HAP-1 (cell line): ENCODE measurements around the gene DNAJC5.

Experiments
- DNase-seq, 2 experiments: peaks; one replicate each; pipeline ENCODE4 v3.0.0-alpha.2; 2016 to 2020; ENCODE audit warnings: low spot score in 2 of 2
- H3K27me3 ChIP-seq: fragments of 250-450 bp; sonication (Bioruptor Pico); 2 replicates; pipeline ENCODE4 v1.5.1; 2020; ENCODE audit warnings: low read depth, mild to moderate bottlenecking, moderate library complexity
- H3K36me3 ChIP-seq: fragments of 250-450 bp; sonication (Bioruptor Pico); replicated peaks from 2 replicates; pipeline ENCODE4 v1.5.1; 2020; ENCODE audit warnings: mild to moderate bottlenecking
- H3K4me1 ChIP-seq: fragments of 250-450 bp; sonication (Bioruptor Pico); 2 replicates; pipeline ENCODE4 v1.5.1; 2020; ENCODE audit warnings: mild to moderate bottlenecking
- H3K4me3 ChIP-seq: fragments of 250-450 bp; sonication (Bioruptor Pico); 2 replicates; pipeline ENCODE4 v1.5.1; 2020; ENCODE audit warnings: mild to moderate bottlenecking, moderate library complexity
- H3K9me3 ChIP-seq: fragments of 250-450 bp; sonication (Bioruptor Pico); 2 replicates; pipeline ENCODE4 v1.5.1; 2020; ENCODE audit warnings: mild to moderate bottlenecking, moderate library complexity
- in situ Hi-C: fragments of 300-500 bp; cut with MboI; formaldehyde crosslinking; loops from 3 replicates; pipeline ENCODE4 v1.14.3; 2020; ENCODE audit warnings: low sequenced_read_pairs, inconsistent platforms, mixed read lengths

The DNAJC5 gene

GRCh38 chr20:63940472-63941266 is 45.7 kb downstream of the DNAJC5 start:
- H3K27me3 ChIP-seq = no peaks in the 10 kb centered on the region
- no peaks in the 10 kb centered on the region for H3K9me3 ChIP-seq
- H3K36me3 ChIP-seq = peaks cover 56% of the 10 kb centered on the region
- no peak overlapping the region for H3K4me3 ChIP-seq
- in situ Hi-C loops = no loop called here
- no peaks in the 10 kb centered on the region; the same call in 1 of the 2 replicates for H3K4me1 ChIP-seq
- no peak for DNase-seq

GRCh38 chr20:63941282-63942081 is 46.6 kb downstream of the DNAJC5 start:
- Histone ChIP-seq H3K36me3 (peaks cover 54% of the 10 kb centered on the region), H3K9me3 (no peaks in the 10 kb centered on the region), H3K27me3 (no peaks in the 10 kb centered on the region), H3K4me1 (no peaks in the 10 kb centered on the region; the same call in 1 of the 2 replicates), H3K4me3 (no peak overlapping the region)
- in situ Hi-C loops = no loop called here
- DNase-seq = peak; percentile 47 to 87

- H3K9me3 ChIP-seq = no peaks in the 10 kb centered on the region
- in situ Hi-C loops = no loop called here
- DNase-seq = peak; percentile 24 to 83
- H3K27me3 ChIP-seq = no peaks in the 10 kb centered on the region
- H3K4me1 ChIP-seq = no peaks in the 10 kb centered on the region; the same call in 1 of the 2 replicates
- no peak overlapping the region for H3K4me3 ChIP-seq
- H3K36me3 ChIP-seq = peaks cover 54% of the 10 kb centered on the region
Observed at GRCh38 chr20:63942250-63942951, 47.5 kb downstream of the DNAJC5 start.

GRCh38 chr20:63942969-63943807 is 48.3 kb downstream of the DNAJC5 start:
- Histone ChIP-seq H3K36me3 (peaks cover 54% of the 10 kb centered on the region), H3K4me3 (no peak overlapping the region)
- in situ Hi-C loops = no loop called here

GRCh38 chr20:63943808-63944077 is 48.8 kb downstream of the DNAJC5 start:
- Histone ChIP-seq H3K27me3 (no peaks in the 10 kb centered on the region), H3K36me3 (peaks cover 54% of the 10 kb centered on the region), H3K9me3 (no peaks in the 10 kb centered on the region), H3K4me3 (no peak overlapping the region), H3K4me1 (peaks cover 2% of the 10 kb centered on the region)
- no peak for DNase-seq
- in situ Hi-C loops = no loop called here

More at GRCh38 chr20:63942969-63943807, 48.3 kb downstream of the DNAJC5 start:
- Histone ChIP-seq H3K4me1 (no peaks in the 10 kb centered on the region; the same call in 1 of the 2 replicates), H3K27me3 (no peaks in the 10 kb centered on the region), H3K9me3 (no peaks in the 10 kb centered on the region)
- no peak for DNase-seq

- peaks cover 8% of the 10 kb centered on the region for H3K4me1 ChIP-seq
- H3K36me3 ChIP-seq = peaks cover 52% of the 10 kb centered on the region
- in situ Hi-C loops = no loop called here
Observed at GRCh38 chr20:63944078-63944941, 49.4 kb downstream of the DNAJC5 start.

GRCh38 chr20:63945031-63945658 is 50.2 kb downstream of the DNAJC5 start:
- Histone ChIP-seq H3K4me3 (no peak overlapping the region), H3K36me3 (peaks cover 47% of the 10 kb centered on the region), H3K9me3 (no peaks in the 10 kb centered on the region), H3K27me3 (no peaks in the 10 kb centered on the region), H3K4me1 (peaks cover 11% of the 10 kb centered on the region)
- in situ Hi-C loops = no loop called here
- DNase-seq = no peak

More at GRCh38 chr20:63944078-63944941, 49.4 kb downstream of the DNAJC5 start:
- no peaks in the 10 kb centered on the region for H3K9me3 ChIP-seq
- H3K4me3 ChIP-seq = no peak overlapping the region
- no peaks in the 10 kb centered on the region for H3K27me3 ChIP-seq
- no peak for DNase-seq

- Histone ChIP-seq H3K36me3 (peaks cover 37% of the 10 kb centered on the region), H3K4me1 (peaks cover 11% of the 10 kb centered on the region), H3K9me3 (no peaks in the 10 kb centered on the region), H3K4me3 (no peak overlapping the region), H3K27me3 (no peaks in the 10 kb centered on the region)
- in situ Hi-C loops = no loop called here
- no peak for DNase-seq
Observed at GRCh38 chr20:63945921-63946920, 51.3 kb downstream of the DNAJC5 start.

- no peaks in the 10 kb centered on the region for H3K9me3 ChIP-seq
- in situ Hi-C loops = no loop called here
- no peak overlapping the region for H3K4me3 ChIP-seq
- DNase-seq = no peak
- H3K36me3 ChIP-seq = peaks cover 34% of the 10 kb centered on the region
- peaks cover 11% of the 10 kb centered on the region for H3K4me1 ChIP-seq
- no peaks in the 10 kb centered on the region for H3K27me3 ChIP-seq
Observed at GRCh38 chr20:63946986-63947637, 52.2 kb downstream of the DNAJC5 start.

GRCh38 chr20:63947638-63948456 is 52.9 kb downstream of the DNAJC5 start:
- no peak overlapping the region for H3K4me3 ChIP-seq
- no peaks in the 10 kb centered on the region for H3K9me3 ChIP-seq
- in situ Hi-C loops = no loop called here
- H3K4me1 ChIP-seq = peaks cover 11% of the 10 kb centered on the region
- peaks cover 30% of the 10 kb centered on the region for H3K36me3 ChIP-seq
- H3K27me3 ChIP-seq = no peaks in the 10 kb centered on the region
- no peak for DNase-seq
